Neutrophil (primary cell): ENCODE data around the gene ITLN1.

ENCODE experiments used
- H3K27ac ChIP-seq: fragments of 200-600 bp; sonication (generic); 2 replicates; pipeline ENCODE4 v1.5.1; 2016; ENCODE audit warnings: mild to moderate bottlenecking, moderate library complexity
- H3K27me3 ChIP-seq: fragments of 200-600 bp; sonication (generic); 2 replicates; pipeline ENCODE4 v1.6.0; 2016; ENCODE audit warnings: mild to moderate bottlenecking
- H3K36me3 ChIP-seq: fragments of 200-600 bp; sonication (generic); 2 replicates; pipeline ENCODE4 v1.5.1; 2017
- H3K4me1 ChIP-seq, 2 experiments: fragments of 200-600 bp in 1 of 2; sonication (generic) in 1 of 2; 1 replicate in 1 of 2; 2 replicates in 1 of 2; pipeline versions ENCODE4 v1.5.1 to v1.6.1; 2013 to 2016; ENCODE audit warnings: low read depth in 1 of 2, low read length in 1 of 2, mild to moderate bottlenecking in 1 of 2, moderate library complexity in 1 of 2; ENCODE audit not compliant: control insufficient read depth in 1 of 2, insufficient read depth in 1 of 2
- H3K4me3 ChIP-seq, 2 experiments: fragments of 200-600 bp in 1 of 2; sonication (generic) in 1 of 2; 1 replicate in 1 of 2; 2 replicates in 1 of 2; pipeline ENCODE4 v1.5.1; 2013 to 2016; ENCODE audit warnings: low read depth in 1 of 2, low read length in 1 of 2, mild to moderate bottlenecking in 1 of 2, moderate library complexity in 1 of 2
- H3K9me3 ChIP-seq: fragments of 200-600 bp; sonication (generic); 2 replicates; pipeline ENCODE4 v1.5.1; 2016
- CTCF ChIP-seq: fragments of 200-600 bp; sonication (generic); IDR thresholded peaks from 2 replicates; pipeline ENCODE4 v1.5.1; 2016; ENCODE audit warnings: antibody characterized with exemption

The ITLN1 gene

GRCh38 chr1:160911925-160912324 is 26.9 kb upstream of the ITLN1 start:
- Histone ChIP-seq H3K36me3 (no peaks in the 10 kb centered on the region), H3K4me1 (no peaks in the 10 kb centered on the region), H3K27ac (no peak overlapping the region), H3K9me3 (no peaks in the 10 kb centered on the region), H3K27me3 (no peaks in the 10 kb centered on the region), H3K4me3 (no peak overlapping the region)
- TF ChIP-seq CTCF = no peak

DNA sequence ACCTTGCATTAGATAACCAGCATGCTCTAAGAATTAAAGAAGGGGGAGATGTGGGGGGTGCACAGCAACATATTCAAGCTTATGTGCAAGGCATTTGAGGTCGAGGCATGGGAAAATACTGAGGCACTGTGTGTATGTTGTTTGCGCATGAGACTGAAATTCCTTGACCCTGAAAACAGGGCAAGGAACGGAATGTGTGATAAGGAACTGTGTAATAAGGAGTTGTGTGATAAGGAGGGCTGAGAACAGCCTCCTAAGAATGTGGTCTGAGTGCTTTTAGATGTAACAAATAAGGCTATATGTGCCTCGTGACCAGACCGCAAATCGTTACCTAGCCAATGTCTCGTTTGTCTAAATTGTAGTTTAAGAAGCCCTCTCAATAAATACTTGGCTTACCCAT is 26.5 kb upstream of the ITLN1 start:
- H3K4me3 ChIP-seq = no peak overlapping the region
- no peak overlapping the region for H3K27ac ChIP-seq
- H3K36me3 ChIP-seq = no peaks in the 10 kb centered on the region
- no peaks in the 10 kb centered on the region for H3K9me3 ChIP-seq
- no peaks in the 10 kb centered on the region for H3K4me1 ChIP-seq
- no peaks in the 10 kb centered on the region for H3K27me3 ChIP-seq
- no peak for TF ChIP-seq CTCF

DNA sequence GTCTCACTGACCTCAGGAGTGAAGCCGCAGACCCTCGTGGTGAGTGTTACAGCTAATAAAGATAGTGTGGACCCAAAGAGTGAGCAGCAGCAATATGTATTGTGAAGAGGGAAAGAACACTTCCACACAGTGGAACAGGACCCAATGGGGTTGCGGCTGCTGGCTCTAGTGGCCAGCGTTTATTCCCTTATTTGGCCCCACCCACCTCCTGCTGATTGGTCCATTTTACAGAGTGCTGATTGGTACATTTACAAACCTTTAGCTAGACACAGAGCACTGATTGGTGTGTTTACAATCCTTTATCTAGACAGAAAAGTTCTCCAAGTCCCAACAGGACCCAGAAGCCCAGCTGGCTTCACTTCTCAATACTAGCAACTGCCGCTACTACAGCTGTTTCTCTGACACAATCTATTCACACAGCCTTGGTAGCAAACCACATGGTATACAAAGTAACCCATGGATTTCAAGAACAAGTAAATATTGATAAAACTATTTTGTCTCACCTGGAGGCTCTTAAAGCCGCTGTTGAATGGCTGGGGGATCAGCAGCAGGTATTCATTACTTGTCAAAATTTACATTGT is 25.3 kb upstream of the ITLN1 start:
- Histone ChIP-seq H3K27ac (no peak overlapping the region), H3K27me3 (no peaks in the 10 kb centered on the region), H3K4me3 (no peak overlapping the region), H3K9me3 (no peaks in the 10 kb centered on the region), H3K36me3 (no peaks in the 10 kb centered on the region), H3K4me1 (no peaks in the 10 kb centered on the region)
- TF ChIP-seq CTCF = no peak

DNA sequence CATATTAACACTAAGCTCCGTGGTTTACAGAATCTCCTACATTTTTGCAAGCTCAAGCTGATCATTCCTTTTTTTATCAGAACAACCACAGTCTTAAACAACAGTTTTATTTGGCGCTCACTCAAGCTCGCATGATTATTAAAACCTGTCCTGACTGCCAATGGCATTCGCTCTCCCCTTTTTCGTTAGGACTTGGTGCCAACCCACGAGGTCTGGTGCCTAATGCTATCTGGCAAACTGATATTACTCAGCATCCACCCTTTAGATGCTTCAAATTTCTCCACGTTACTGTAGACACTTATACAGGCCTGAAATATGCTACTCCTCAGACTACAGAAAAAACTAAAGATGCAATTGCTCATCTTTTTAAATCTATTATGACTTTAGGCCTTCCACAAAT is 23.0 kb upstream of the ITLN1 start:
- TF ChIP-seq CTCF = no peak
- H3K9me3 ChIP-seq = no peaks in the 10 kb centered on the region
- no peaks in the 10 kb centered on the region for H3K27me3 ChIP-seq
- H3K4me3 ChIP-seq = no peak overlapping the region
- H3K36me3 ChIP-seq = no peaks in the 10 kb centered on the region
- no peaks in the 10 kb centered on the region for H3K4me1 ChIP-seq
- no peak overlapping the region for H3K27ac ChIP-seq

GRCh38 chr1:160905617-160905989 is 20.6 kb upstream of the ITLN1 start:
- no peak for TF ChIP-seq CTCF
- Histone ChIP-seq H3K27ac (no peak overlapping the region), H3K4me3 (no peak overlapping the region), H3K9me3 (no peaks in the 10 kb centered on the region), H3K36me3 (no peaks in the 10 kb centered on the region), H3K27me3 (no peaks in the 10 kb centered on the region), H3K4me1 (no peaks in the 10 kb centered on the region)
